NT2/D1 (cell line): Measurements from ENCODE around the gene ESAM.

ENCODE experiments used
- SUZ12 ChIP-seq: IDR thresholded peaks from 2 replicates; pipeline ENCODE4 v1.6.1; 2011; ENCODE audit not compliant: insufficient read length, insufficient read depth; ENCODE audit errors: extremely low read depth
- ZNF274 ChIP-seq: IDR thresholded peaks from 2 replicates; pipeline ENCODE4 v1.6.1; 2011; ENCODE audit warnings: mild to moderate bottlenecking, low read depth, low read length

- no peak for TF ChIP-seq ZNF274
- TF ChIP-seq SUZ12, result no peak
Observed at GRCh38 chr11:124760205-124760652, 1.9 kb downstream of the ESAM start.
